Stimulated activated CD4-positive, alpha-beta T cell treated with anti-CD3 and anti-CD28 coated beads, TNF-alpha, amount 100 ng/mL, for 4 hours (primary cell): Measurements from ENCODE around the gene SMCO4.

ENCODE experiments used
- DNase-seq, 3 experiments: peaks; one replicate each; pipeline ENCODE4 v3.0.0-alpha.2; 2020; ENCODE audit warnings: low read depth in 3 of 3

SMCO4 gene

DNA sequence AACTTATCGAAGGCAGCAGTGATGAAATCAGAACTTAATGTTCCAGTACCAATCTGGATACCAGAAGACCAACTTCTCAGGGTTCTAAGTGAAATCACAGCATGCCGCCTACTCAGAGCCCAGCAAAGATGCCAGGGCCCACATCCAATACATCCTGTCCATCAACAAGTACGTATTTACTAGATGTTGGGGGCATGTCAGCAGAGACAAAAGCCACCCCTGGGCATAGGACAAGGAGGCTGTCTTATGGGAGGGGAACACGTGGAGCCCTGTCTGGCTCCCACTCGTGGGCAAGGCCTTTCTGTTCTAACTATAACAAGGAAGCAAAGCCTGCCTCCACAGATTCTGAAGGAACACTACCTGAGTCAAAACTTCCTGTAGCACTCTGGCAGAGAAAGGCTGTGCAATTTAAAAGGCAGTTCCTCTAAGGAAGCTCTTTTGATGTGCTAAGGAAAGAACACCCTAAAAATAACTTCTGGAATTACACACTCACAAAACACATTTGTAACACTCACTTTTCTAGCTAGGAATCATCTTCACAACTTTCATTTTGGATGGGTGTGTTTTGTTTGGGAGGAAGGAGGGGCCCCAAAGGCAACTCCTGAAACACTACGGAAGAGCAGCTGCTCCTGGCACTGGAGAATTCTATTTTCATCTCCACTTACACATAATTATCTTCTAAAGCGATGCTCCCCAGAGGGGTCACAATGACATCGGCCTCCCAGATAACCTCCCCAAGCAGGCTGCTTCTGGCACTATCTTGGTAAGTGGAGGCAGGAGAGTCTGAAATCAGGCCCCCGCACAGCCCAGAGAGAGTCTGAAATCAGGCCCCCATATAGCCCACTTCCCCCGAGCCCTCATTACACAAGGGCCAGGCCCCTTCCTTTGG lies 14.2 kb downstream of the SMCO4 start:
- no peak for DNase-seq

DNA sequence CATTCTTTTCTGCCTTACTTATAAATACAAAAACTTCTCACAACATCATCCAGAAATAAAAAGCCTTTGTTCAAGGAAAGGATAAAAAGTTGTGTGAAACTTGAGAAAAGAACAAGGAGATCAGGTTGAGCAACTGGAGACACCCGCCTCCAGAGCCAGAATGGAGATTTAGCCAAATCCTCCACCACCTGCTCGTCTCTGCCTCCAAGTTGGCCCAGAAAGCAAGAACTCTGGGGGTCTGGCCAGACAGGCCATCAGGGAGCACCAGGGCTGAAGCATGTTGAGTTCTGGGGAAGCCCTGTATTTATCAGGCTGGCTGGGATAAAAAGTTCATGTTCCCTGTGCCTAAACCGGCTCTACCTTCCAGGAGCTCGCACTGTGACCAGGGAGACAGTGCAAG lies 14.9 kb downstream of the SMCO4 start:
- no peak for DNase-seq

DNA sequence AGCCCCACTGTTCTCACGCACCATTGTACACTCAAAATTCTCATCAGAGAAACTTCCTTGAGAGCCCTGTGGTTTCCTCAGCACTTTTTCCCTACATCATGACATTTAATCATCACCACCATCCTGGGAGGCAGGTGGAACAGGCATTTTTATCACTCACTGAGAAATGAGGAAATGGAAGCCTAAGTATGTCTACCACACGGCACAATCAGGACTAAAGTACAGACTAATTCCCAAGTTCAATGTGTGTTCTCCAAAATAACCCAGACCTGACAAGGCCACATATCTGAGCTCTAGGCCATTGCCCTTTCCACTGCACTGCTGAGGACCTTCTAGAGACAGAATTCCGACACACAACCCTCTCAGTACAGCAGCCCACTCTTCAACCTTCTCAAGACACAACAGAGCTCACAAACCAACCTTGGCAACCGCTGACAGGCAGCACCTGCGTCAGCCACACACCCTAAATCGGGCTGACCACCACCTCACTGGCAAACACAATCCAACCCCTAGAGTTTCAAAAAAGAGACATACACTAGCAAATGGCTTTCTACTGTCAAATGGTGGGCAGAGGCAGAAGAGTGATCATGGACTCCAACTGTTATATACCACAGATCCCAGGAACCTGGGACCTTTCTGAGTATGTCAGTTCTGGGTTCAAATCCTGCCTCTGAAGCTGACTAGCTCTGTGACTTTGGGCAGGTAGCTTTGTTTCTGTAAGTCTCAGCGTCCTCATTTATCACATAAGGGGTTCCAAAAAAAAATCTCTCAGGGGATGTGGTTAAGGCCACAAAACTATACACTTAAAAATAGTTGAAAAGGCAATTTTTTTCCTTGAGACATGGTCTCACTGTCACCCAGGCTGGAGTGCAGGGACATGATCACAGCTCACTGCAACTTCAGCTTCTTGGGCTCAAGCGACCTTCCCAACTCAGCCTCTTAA lies 16.3 kb downstream of the SMCO4 start:
- no peak for DNase-seq

DNA sequence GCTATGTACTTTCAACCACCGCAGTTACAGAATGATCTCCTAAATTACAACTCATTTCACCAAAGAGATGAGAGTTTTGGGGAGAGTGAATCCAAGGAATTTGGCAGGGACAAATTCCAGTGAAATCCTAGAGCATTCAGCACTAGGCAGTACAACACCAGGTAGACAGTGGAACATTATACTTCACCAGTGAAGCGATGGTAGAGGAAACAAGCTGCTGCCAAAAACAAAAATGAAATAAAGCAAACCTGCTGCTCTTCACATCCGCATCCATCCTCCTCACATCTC lies 16.9 kb downstream of the SMCO4 start:
- DNase-seq, result no peak

- no peak for DNase-seq
Observed at GRCh38 chr11:93525601-93526345, 17.4 kb downstream of the SMCO4 start.

GRCh38 chr11:93524858-93525257 lies 18.3 kb downstream of the SMCO4 start:
- DNase-seq, result no peak

GRCh38 chr11:93524173-93524536 lies 19.0 kb downstream of the SMCO4 start:
- no peak for DNase-seq

DNA sequence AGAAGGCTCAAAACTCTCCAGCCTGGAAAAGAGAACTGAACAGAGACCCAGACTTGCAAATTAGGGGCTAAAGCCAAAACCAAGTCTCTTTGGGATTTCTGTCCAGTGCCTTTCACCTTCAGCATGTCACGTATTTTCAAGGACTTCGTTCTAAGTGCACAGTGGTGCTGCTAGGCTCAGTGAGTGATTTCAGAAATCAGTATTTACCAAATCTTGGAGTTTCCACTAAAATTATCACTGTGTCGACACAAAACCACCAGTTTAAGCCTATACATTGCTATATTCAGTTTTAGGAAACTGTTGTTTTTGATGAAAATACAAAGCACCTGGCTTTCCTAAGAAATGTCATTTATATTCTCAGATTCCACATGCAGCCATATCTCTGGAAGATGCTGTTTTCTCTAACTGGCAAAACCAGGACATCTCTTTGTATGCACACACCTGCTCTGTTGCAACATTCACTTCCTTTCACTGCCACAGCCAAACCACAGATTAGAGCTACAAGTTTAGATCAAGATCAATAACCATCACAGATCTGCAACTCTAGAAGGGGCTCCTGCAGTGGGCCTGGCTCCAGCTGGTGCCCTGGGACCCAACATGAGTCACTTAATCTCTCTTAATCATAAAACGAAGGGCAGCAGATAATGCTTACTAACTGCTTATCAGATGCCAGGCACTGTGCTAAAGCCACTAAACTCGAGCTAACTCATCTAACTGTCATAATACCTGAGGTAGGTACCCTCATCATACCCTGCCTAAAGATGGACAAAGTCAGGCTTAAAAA lies 22.3 kb downstream of the SMCO4 start:
- DNase-seq, result no peak

DNA sequence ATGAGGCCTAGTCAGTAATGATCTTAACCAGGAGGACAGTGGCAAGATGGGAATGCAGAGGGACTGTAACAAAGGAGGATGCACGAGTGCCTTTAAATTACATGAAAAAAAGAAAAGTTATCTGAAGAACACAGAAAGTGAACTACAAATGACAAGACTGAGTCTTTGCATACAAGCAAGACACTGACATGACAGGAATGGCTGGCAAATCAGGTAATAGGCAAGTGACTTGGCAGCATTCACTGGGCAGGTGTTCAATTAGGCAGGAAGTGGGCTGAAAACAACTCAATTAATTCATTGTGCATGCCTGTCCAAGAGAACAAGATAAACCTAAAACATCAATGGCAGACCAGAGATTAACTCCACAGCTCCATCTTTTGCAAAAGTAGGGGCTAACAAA lies 24.0 kb downstream of the SMCO4 start:
- DNase-seq, result no peak

- DNase-seq, result no peak
Observed at GRCh38 chr11:93518081-93518480, 25.1 kb downstream of the SMCO4 start.

DNA sequence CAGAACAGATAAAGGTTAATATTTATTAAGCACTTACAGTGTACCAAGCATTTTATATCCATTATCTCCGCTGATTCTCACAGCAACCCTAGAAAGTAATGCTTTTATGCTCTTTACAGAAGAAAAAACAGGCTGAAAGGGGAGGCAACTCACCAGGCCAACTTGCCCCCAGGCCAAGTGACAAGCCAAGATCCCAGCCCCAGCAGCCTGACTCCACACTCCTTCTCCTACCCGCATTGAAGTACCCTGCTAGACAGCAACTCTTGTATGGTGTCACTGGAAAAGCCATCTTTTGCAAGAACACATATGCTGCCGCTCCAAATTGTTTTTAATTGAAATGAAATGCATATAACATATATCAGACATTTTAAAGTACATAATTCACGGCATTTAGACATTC lies 25.6 kb downstream of the SMCO4 start:
- DNase-seq, result no peak

DNA sequence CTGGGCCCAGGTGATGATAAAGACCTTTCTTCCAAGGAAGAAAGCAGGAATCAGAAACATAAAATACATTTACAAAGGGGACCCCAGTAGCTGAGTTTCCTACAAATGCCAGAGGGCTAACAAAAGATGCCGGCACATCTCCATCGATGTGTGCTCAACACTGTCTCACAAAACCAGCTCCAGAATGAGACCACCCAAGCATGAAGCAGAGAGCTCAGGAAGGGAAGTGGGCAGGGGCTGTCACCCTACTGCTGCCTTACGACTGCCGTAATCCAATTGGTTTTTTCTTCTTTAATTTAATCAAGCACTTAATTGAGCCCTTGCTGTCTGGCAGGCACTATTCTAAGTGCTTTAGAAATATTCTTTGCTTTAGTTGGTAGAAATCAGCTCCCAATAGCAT lies 26.1 kb downstream of the SMCO4 start:
- DNase-seq, result no peak

DNA sequence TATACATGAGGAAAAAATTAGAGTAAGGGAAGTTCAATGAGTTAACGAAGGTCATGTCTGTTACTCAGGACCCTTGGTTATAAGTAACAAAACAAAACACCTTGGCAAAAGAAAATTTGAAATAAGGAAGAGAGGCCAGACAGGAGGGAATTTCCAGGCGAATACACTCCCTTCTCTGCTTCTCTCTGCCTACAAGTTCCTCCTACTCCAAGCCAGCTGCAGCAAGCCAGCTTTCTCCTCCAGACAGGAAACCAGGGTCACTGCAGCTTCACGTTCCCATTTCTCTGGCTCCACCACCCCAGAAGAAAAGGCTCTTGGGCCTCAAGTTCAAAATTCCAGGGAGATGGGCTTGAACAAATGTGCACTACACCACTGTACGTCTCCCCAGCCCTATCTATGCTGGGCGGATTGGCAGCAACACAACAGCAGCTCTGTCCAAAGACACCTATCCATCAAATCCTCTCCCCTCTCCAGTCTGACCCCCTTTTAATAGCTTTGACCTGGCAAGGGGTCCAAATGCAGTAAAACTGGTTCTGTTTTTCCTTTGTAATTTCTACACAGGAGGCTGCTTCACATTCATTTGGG lies 27.7 kb downstream of the SMCO4 start:
- DNase-seq, result no peak

DNA sequence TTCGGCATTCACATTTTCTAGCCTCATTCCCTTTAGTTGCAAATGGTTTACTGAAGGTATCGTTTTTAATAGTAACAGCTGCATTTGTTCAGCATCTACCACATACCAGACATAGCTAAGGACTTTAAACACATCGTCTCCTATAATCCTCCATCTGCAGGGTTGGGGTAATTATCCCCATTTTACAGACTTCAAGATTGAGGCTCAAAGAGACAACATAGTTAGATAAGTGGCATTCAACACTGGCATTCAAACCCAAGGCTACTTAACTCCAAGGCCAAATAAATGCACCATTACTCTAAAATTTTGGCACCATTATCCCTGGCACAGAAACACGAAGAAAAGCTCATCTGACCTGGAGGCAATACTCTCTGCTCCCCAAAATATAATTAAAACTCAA lies 28.5 kb downstream of the SMCO4 start:
- no peak for DNase-seq

GRCh38 chr11:93513772-93514171 lies 29.4 kb downstream of the SMCO4 start:
- no peak for DNase-seq

DNA sequence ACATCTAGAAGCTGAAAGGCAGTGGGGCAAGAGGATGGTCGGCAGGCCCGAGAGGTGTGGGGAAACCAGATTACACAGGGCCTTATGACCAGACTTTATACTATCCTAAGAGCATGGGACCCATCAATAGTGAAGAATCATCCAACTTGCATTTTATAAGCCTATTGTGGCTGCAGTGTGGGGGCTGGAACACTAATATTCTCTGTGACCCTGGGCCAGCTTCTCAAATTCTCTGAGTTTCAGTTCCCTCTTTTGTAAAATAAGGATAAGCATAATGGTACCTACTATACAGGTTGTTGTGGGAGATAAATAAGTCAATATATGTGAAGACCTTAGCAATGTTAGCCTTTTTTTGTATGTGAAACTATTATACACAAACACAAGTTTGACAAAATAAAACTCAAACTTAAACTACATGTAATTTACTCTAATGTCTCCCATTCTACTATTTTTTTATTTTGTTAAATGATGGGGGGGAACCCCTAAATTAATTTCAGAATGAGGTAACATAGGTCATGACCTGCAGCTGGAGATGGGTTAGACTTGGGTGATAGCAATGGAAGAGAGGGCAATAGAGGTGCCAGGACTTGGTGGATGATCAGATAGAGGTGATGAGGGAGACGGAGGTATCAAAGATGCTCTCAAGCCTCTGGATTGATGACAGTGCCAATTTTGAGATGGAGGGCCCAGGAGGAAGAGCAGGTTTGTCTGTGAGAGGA lies 30.1 kb downstream of the SMCO4 start:
- DNase-seq, result no peak

GRCh38 chr11:93512073-93512475 lies 31.1 kb downstream of the SMCO4 start:
- no peak for DNase-seq

- DNase-seq, result no peak
Observed at GRCh38 chr11:93510196-93510873, 32.9 kb downstream of the SMCO4 start.

DNA sequence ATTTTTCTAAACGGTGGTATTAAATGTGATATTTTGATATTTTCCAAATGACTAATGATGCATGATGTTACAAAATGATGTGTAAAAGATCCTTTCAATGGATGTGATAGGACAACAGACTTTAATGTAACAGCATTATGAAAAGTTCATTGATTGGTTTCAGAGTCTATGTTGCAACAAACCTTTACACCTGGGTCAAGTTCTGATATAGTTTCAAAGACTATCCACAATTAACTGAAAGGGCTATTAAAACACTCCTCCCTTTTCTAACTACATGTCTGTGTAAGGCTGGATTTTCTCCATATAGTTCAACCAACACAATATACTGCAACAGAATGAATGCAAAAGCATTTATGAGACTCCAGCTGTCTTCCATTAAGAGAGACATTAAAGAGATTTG lies 35.7 kb downstream of the SMCO4 start:
- DNase-seq, result no peak

- DNase-seq, result no peak
Observed at GRCh38 chr11:93505703-93506102, 37.5 kb downstream of the SMCO4 start.
